Right lobe of liver (tissue), 5 donors: ENCODE results near the gene ABCD2. TPM values are rescaled to one million over a fixed set of nuclear protein-coding genes. Genes with fewer than 3 reads are reported as not detected.

Experiments used
- small RNA-seq, 2 experiments: library from RNA; depleted of rRNA; stranded (forward); fragments of <200 nt; gene quantifications; one replicate each; pipeline ENCODE3, GENCODE V24; 2016
- total RNA-seq, 6 experiments: library from RNA; depleted of rRNA in 2 of 6; stranded (reverse); fragments of >200 nt in 2 of 6; fragmentation: NEBNext Ultra II Directional in 3 of 6; extraction: Animal tissue kit (Norgen Biotek cat#: 25700) in 3 of 6; gene quantifications; one replicate each; pipeline versions ENCODE4 v1.1.0 to v1.2.4, GENCODE V29; 2016 to 2023
- donor health status: DM: no; HTN: no; CAD: no.
- donor health status: DM: no; HTN: no; CAD: no.
- donor health status: DM: no; HTN: yes; CAD: no.
- donor health status: DM: no; HTN: yes; CAD: no.

ABCD2 gene
- total RNA-seq, 6 experiments from 2014 or later = 0.05 to 0.25 (median 0.09) TPM; not detected in 2

Small RNA genes within 50 kb of the gene (small RNA-seq; reads per million reads assigned to genes)
- 0 reads per million in 2 experiments for gene AC121334.2

Other genes with a start within 250 kb of the ABCD2 start
- gene KIF21A, start 176.7 kb downstream of the ABCD2 start, total RNA-seq = 10 to 100 TPM; 18.4 to 32.9 (median 27.8) TPM